H1 (cell line): ENCODE measurements around the gene TTR. TPM values are rescaled to one million over a fixed set of nuclear protein-coding genes. Genes with fewer than 3 reads are reported as not detected.

Experiments used
- CTCF ChIA-PET: fragments of 300-600 bp; sonication (Branson Sonifier 250); formaldehyde crosslinking; loops from one replicate; lab custom pipeline; 2021; ENCODE audit not compliant: partially characterized antibody; lab: Charles Lee
- POLR2A ChIA-PET: fragments of 300-600 bp; sonication (Branson Sonifier 250); formaldehyde crosslinking; loops from one replicate; lab custom pipeline; 2021; ENCODE audit warnings: inconsistent platforms; ENCODE audit not compliant: partially characterized antibody; lab: Charles Lee
- DNase-seq, 2 experiments: peaks; one replicate each; pipeline versions ENCODE4 v3.0.0 to v3.0.0-alpha.2; 2010 to 2022; ENCODE audit warnings: low spot score in 2 of 2, low read depth in 1 of 2, mixed read lengths in 1 of 2
- FAIRE-seq: peaks from 2 replicates; lab custom pipeline; 2011; peaks lifted over from hg19 to GRCh38; lab: Jason Lieb, UNC
- H2AFZ ChIP-seq: 2 replicates; pipeline ENCODE4 v1.8.1; 2012; ENCODE audit warnings: low read length, inconsistent platforms
- H2AK5ac ChIP-seq: 2 replicates; pipeline ENCODE4 v1.6.1; 2013; ENCODE audit warnings: low read depth, low read length
- H2BK120ac ChIP-seq: replicated peaks from 2 replicates; pipeline ENCODE3; 2013; ENCODE audit warnings: low read depth, low read length, inconsistent platforms
- H2BK12ac ChIP-seq: 2 replicates; pipeline ENCODE4 v1.6.1; 2013; ENCODE audit warnings: low read depth, low read length
- H2BK15ac ChIP-seq: 2 replicates; pipeline ENCODE4 v1.6.1; 2013; ENCODE audit warnings: low read length
- H2BK20ac ChIP-seq: 2 replicates; pipeline ENCODE4 v1.6.1; 2013; ENCODE audit warnings: low read length
- H2BK5ac ChIP-seq: 2 replicates; pipeline ENCODE4 v1.6.1; 2013; ENCODE audit warnings: low read depth, low read length
- H3K14ac ChIP-seq: 2 replicates; pipeline ENCODE4 v1.6.1; 2013; ENCODE audit warnings: inconsistent platforms; ENCODE audit not compliant: insufficient read length
- H3K18ac ChIP-seq: 2 replicates; pipeline ENCODE4 v1.6.1; 2013; ENCODE audit warnings: low read length; ENCODE audit errors: extremely low read depth
- H3K23ac ChIP-seq: 2 replicates; pipeline ENCODE4 v1.6.1; 2013; ENCODE audit warnings: inconsistent platforms; ENCODE audit not compliant: insufficient read length
- H3K23me2 ChIP-seq: 2 replicates; pipeline ENCODE4 v1.6.1; 2013; ENCODE audit warnings: low read depth, low read length
- H3K27ac ChIP-seq: 2 replicates; pipeline ENCODE4 v1.6.1; 2011; ENCODE audit warnings: low read depth, low read length, inconsistent platforms
- H3K27me3 ChIP-seq, 4 experiments: replicated peaks in 1 of 4; 1 replicate in 1 of 4; 2 replicates in 3 of 4; pipeline versions ENCODE4 v1.6.1 to v1.8.1; 2011 to 2013; ENCODE audit warnings: low read length in 3 of 4, mild to moderate bottlenecking in 3 of 4, inconsistent platforms in 2 of 4, mixed read lengths in 2 of 4, moderate library complexity in 1 of 4; ENCODE audit not compliant: control insufficient read depth in 3 of 4, insufficient read depth in 3 of 4; ENCODE audit errors: extremely low read depth in 1 of 4
- H3K36me3 ChIP-seq, 4 experiments: 2 replicates each; pipeline versions ENCODE4 v1.6.1 to v1.8.1; 2011 to 2013; ENCODE audit warnings: mild to moderate bottlenecking in 4 of 4, low read length in 3 of 4, moderate library complexity in 2 of 4, control low read depth in 1 of 4, inconsistent platforms in 1 of 4; ENCODE audit not compliant: insufficient read depth in 4 of 4, control insufficient read depth in 2 of 4
- H3K4ac ChIP-seq: replicated peaks from 2 replicates; pipeline ENCODE3; 2013; ENCODE audit warnings: low read length, low read depth, mixed read lengths, inconsistent platforms; ENCODE audit not compliant: insufficient read length
- H3K4me1 ChIP-seq, 4 experiments: replicated peaks in 1 of 4; 1 replicate in 1 of 4; 2 replicates in 3 of 4; pipeline versions ENCODE4 v1.6.1 to v1.8.1; 2011 to 2013; ENCODE audit warnings: low read length in 3 of 4, inconsistent platforms in 2 of 4, mixed read lengths in 1 of 4; ENCODE audit not compliant: insufficient read depth in 4 of 4, control insufficient read depth in 3 of 4
- H3K4me2 ChIP-seq, 2 experiments: 2 replicates each; pipeline versions ENCODE4 v1.6.1 to v1.8.1; 2011 to 2013; ENCODE audit warnings: low read depth in 2 of 2, low read length in 2 of 2, control low read depth in 1 of 2, inconsistent platforms in 1 of 2, mild to moderate bottlenecking in 1 of 2; ENCODE audit not compliant: insufficient read depth in 1 of 2
- H3K4me3 ChIP-seq, 4 experiments: fragments of 200-600, 300-600 bp in 1 of 4; sonication (generic), shearing (Covaris generic), sonication (Bioruptor Twin) in 1 of 4; 2 replicates each; pipeline versions ENCODE4 v1.5.1 to v1.8.1; 2011 to 2016; ENCODE audit warnings: low read length in 4 of 4, low read depth in 3 of 4, control low read depth in 2 of 4, inconsistent platforms in 2 of 4, mild to moderate bottlenecking in 2 of 4, mixed read lengths in 1 of 4, moderate library complexity in 1 of 4; ENCODE audit not compliant: insufficient read depth in 2 of 4; ENCODE audit errors: extremely low read depth in 1 of 4
- H3K56ac ChIP-seq: replicated peaks from 2 replicates; pipeline ENCODE3; 2013; ENCODE audit warnings: low read depth, mild to moderate bottlenecking, mixed read lengths, low read length, inconsistent platforms; ENCODE audit not compliant: insufficient read length
- H3K79me1 ChIP-seq: 2 replicates; pipeline ENCODE4 v1.6.1; 2013; ENCODE audit warnings: low read depth, low read length, control low read depth
- H3K79me2 ChIP-seq, 2 experiments: 2 replicates each; pipeline versions ENCODE4 v1.6.1 to v1.8.1; 2012 to 2013; ENCODE audit warnings: low read length in 2 of 2, mild to moderate bottlenecking in 2 of 2, inconsistent platforms in 1 of 2; ENCODE audit not compliant: insufficient read depth in 2 of 2, control insufficient read depth in 1 of 2
- H3K9ac ChIP-seq, 4 experiments: replicated peaks in 1 of 4; 1 replicate in 1 of 4; 2 replicates in 3 of 4; pipeline versions ENCODE4 v1.6.1 to v1.8.1; 2011 to 2013; ENCODE audit warnings: low read depth in 3 of 4, low read length in 3 of 4, control low read depth in 2 of 4, mild to moderate bottlenecking in 2 of 4, moderate library complexity in 2 of 4, inconsistent platforms in 1 of 4; ENCODE audit errors: extremely low read depth in 1 of 4
- H3K9me3 ChIP-seq, 2 experiments: 2 replicates each; pipeline versions ENCODE4 v1.6.1 to v1.8.1; 2012 to 2013; ENCODE audit warnings: mild to moderate bottlenecking in 2 of 2, moderate library complexity in 2 of 2, control low read depth in 1 of 2, inconsistent platforms in 1 of 2, low read depth in 1 of 2, low read length in 1 of 2, mixed read lengths in 1 of 2; ENCODE audit not compliant: insufficient read depth in 2 of 2
- H4K20me1 ChIP-seq, 2 experiments: replicated peaks in 1 of 2; 2 replicates each; pipeline versions ENCODE3 to v1.8.1; 2011 to 2013; ENCODE audit warnings: inconsistent platforms in 2 of 2, low read length in 2 of 2, mild to moderate bottlenecking in 1 of 2; ENCODE audit not compliant: insufficient read depth in 2 of 2, control insufficient read depth in 1 of 2
- H4K5ac ChIP-seq: 2 replicates; pipeline ENCODE4 v1.6.1; 2013; ENCODE audit warnings: low read length, low read depth, mixed read lengths, inconsistent platforms; ENCODE audit not compliant: insufficient read length
- H4K8ac ChIP-seq: 2 replicates; pipeline ENCODE4 v1.8.0; 2013; ENCODE audit warnings: mild to moderate bottlenecking, moderate library complexity, low read length, inconsistent platforms; ENCODE audit not compliant: insufficient read depth; ENCODE audit errors: extremely low read depth
- H4K91ac ChIP-seq: replicated peaks from 2 replicates; pipeline ENCODE3; 2013; ENCODE audit warnings: low read length, mixed read lengths, inconsistent platforms; ENCODE audit not compliant: insufficient read length
- CREB1 ChIP-seq: IDR thresholded peaks from 2 replicates; pipeline ENCODE4 v1.6.1; 2012; ENCODE audit warnings: inconsistent platforms
- CTBP2 ChIP-seq: IDR thresholded peaks from 2 replicates; pipeline ENCODE4 v1.7.0; 2011; ENCODE audit warnings: borderline replicate concordance, mild to moderate bottlenecking, moderate library complexity, mixed read lengths, low read length; ENCODE audit not compliant: insufficient read depth, insufficient read length
- HDAC6 ChIP-seq: IDR thresholded peaks from one replicate; pipeline ENCODE4 v1.7.1; 2012; ENCODE audit warnings: low read depth, mild to moderate bottlenecking, inconsistent platforms, low read length, moderate library complexity
- KDM1A ChIP-seq: fragments of 200-600, 300-600 bp; sonication (generic); IDR thresholded peaks from 2 replicates; pipeline ENCODE4 v1.7.1; 2016; ENCODE audit warnings: mild to moderate bottlenecking, low read length, borderline replicate concordance
- NRF1 ChIP-seq: IDR thresholded peaks from 2 replicates; pipeline ENCODE4 v1.6.1; 2011; ENCODE audit warnings: mild to moderate bottlenecking, low read depth, low read length, improper control_type of control experiment
- POU5F1 ChIP-seq: IDR thresholded peaks from 2 replicates; pipeline ENCODE4 v1.6.1; 2011; ENCODE audit warnings: low read depth, mild to moderate bottlenecking, low read length, moderate library complexity
- RAD21 ChIP-seq, 2 experiments: IDR thresholded peaks in 1 of 2; conservative IDR thresholded peaks in 1 of 2; 2 replicates each; pipeline ENCODE4 v1.6.1; 2011; ENCODE audit warnings: low read depth in 2 of 2, low read length in 2 of 2, improper control_type of control experiment in 1 of 2, inconsistent platforms in 1 of 2, mild to moderate bottlenecking in 1 of 2, moderate library complexity in 1 of 2
- RNF2 ChIP-seq: fragments of 200-900, 300-1000 bp; sonication (generic); IDR thresholded peaks from 2 replicates; pipeline ENCODE4 v1.7.1; 2016; ENCODE audit warnings: borderline replicate concordance, low read depth, mild to moderate bottlenecking, antibody characterized with exemption, low read length; ENCODE audit not compliant: poor library complexity, severe bottlenecking; ENCODE audit errors: missing control alignments
- SIX5 ChIP-seq: IDR thresholded peaks from 2 replicates; pipeline ENCODE4 v1.6.1; 2011; ENCODE audit warnings: mild to moderate bottlenecking, low read depth, low read length
- SP1 ChIP-seq: IDR thresholded peaks from 2 replicates; pipeline ENCODE4 v1.6.1; 2011; ENCODE audit warnings: low read depth, low read length
- WGBS, 2 experiments: shearing (Covaris generic) in 1 of 2; methylation state at CpG; one replicate each; pipeline versions ENCODE4 v1.1.6 to v1.1.7; 2013 to 2015; ENCODE audit warnings: low lambda C conversion rate in 2 of 2, mixed read lengths in 2 of 2, inconsistent platforms in 1 of 2, low coverage in 1 of 2, missing lambda C conversion rate in 1 of 2; ENCODE audit not compliant: insufficient replicate concordance in 2 of 2, insufficient coverage in 1 of 2, insufficient read length in 1 of 2; ENCODE audit errors: extremely low coverage in 1 of 2, missing lambda C conversion rate in 1 of 2; 5-methylcytosine and 5-hydroxymethylcytosine counted together
- polyA plus RNA-seq, 7 experiments: library from polyadenylated mRNA; depleted of rRNA in 3 of 7; stranded (reverse) in 5 of 7; unstranded in 2 of 7; fragments of >200 nt in 5 of 7; fragments of 200-250 nt in 2 of 7; gene quantifications; 1 replicate in 5 of 7; 2 replicates in 1 of 7; 4 replicates in 1 of 7; pipeline versions ENCODE4 v1.2.1 to v1.2.3, GENCODE V29; 2011 to 2013; ENCODE audit warnings: missing spikeins in 2 of 7, mixed read lengths in 2 of 7
- total RNA-seq: library from RNA; stranded (reverse); fragmentation: NEBNext Ultra II Directional; extraction: Animal tissue kit (Norgen Biotek cat#: 25700); gene quantifications from 2 replicates; pipeline ENCODE4 v1.2.1, GENCODE V29; 2021

Gene TTR
- total and polyA plus RNA-seq, 2 of the 8 experiments (the other 6 are each of a cell fraction or from before 2014, with no cell fraction given): not detected

DNA sequence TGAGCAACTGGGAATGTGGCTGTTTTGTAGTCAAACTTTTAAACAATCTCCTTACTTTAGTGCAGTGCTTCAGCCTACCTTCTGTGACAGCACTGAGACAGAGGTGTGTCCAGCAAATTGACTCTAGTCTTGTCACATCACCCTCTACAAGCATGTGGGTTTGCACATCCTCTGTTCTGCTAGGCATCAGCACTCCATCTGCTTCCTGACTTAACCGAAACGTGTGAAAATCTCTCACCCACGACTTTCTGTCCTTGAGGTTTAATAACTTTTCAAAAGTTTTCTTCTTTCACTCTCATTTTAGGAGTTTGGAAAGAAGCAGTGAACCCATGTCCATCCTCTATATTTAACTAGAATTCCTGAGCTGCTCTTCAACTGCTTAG is 42.6 kb downstream of the TTR start:
- POLR2A ChIA-PET: no interaction called here
- Histone ChIP-seq H2BK120ac (no peak overlapping the region), H2BK5ac (no peak overlapping the region), H3K4me2 (no peak overlapping the region), H4K91ac (no peak overlapping the region), H2AK5ac (no peak overlapping the region), H4K8ac (no peak overlapping the region), H3K79me1 (no peaks in the 10 kb centered on the region), H3K9me3 (no peaks in the 10 kb centered on the region), H3K27ac (no peak overlapping the region), H3K27me3 (no peaks in the 10 kb centered on the region), H3K36me3 (peaks cover 0 to 11% (median 3%) of the 10 kb centered on the region in 4 experiments; a peak in 4 of 8 replicates), H3K56ac (no peak overlapping the region), H2BK20ac (no peak overlapping the region), H2BK12ac (no peak overlapping the region), H4K20me1 (no peaks in the 10 kb centered on the region), H3K9ac (no peak overlapping the region), H3K23ac (no peak overlapping the region), H2BK15ac (no peak overlapping the region), H3K4me3 (no peak overlapping the region), H3K18ac (no peak overlapping the region), H3K14ac (no peak overlapping the region), H3K79me2 (no peaks in the 10 kb centered on the region), H2AFZ (no peak overlapping the region), H3K4ac (no peak overlapping the region), H3K23me2 (no peaks in the 10 kb centered on the region; the same call in 1 of the 2 replicates), H3K4me1 (no peaks in the 10 kb centered on the region), H4K5ac (no peak overlapping the region)
- DNase-seq: no peak
- FAIRE-seq: no peak
- no peak for TF ChIP-seq RAD21 (IDR thresholded peaks at IDR 0.05 in 1 of 2, conservative IDR thresholded peaks at IDR 0.05 in 1 of 2; ENCODE audit: low read depth in 2 of 2, low read length in 2 of 2)
- no peak for TF ChIP-seq POU5F1
- TF ChIP-seq RNF2: no peak
- TF ChIP-seq NRF1: no peak
- no peak for TF ChIP-seq CREB1
- TF ChIP-seq HDAC6: no peak
- no peak for TF ChIP-seq CTBP2
- no peak for TF ChIP-seq KDM1A
- no peak for TF ChIP-seq SP1
- TF ChIP-seq SIX5: no peak
- CTCF ChIA-PET: interaction anchor here (0.6 to 2.8 kb wide), 4 partner anchors 22 to 90 kb away, joined by 3 to 11 read pairs (median 4); no protein-coding TSS in a partner anchor
- WGBS, 2 experiments: 92% methylated on average over 3 of the region's 3 CpGs; no CpG with 5 or more reads in 1 of the 2 experiments
